ENCODE results near the gene ROBO1. TPM values are rescaled to one million over a fixed set of nuclear protein-coding genes. Genes with fewer than 3 reads are reported as not detected.
"Not testable (repeated sequence)": the region's sequence is repeated elsewhere in the genome, so short reads cannot be mapped to it uniquely, and the experiment has no call there.

ROBO1 gene
- polyA plus RNA-seq, 4 donors: 88.9 to 114 (median 107) TPM

GRCh38 chr3:78900880-78901279, 866.9 kb downstream of the ROBO1 start:
- DNase-seq (ENCODE audit: low read depth in 4 of 4, low spot score in 2 of 4): no peak

- DNase-seq (ENCODE audit: low read depth in 4 of 4, low spot score in 2 of 4): no peak
These were observed 867.4 kb downstream of the ROBO1 start for GRCh38 chr3:78900426-78900825.

GRCh38 chr3:78895528-78895927, 872.3 kb downstream of the ROBO1 start:
- DNase-seq (ENCODE audit: low read depth in 4 of 4, low spot score in 2 of 4): no peak

GRCh38 chr3:78894787-78895186, 873.0 kb downstream of the ROBO1 start:
- no peak for DNase-seq (ENCODE audit: low read depth in 4 of 4, low spot score in 2 of 4)

- no peak for DNase-seq (ENCODE audit: low read depth in 4 of 4, low spot score in 2 of 4)
These were observed 874.6 kb downstream of the ROBO1 start for GRCh38 chr3:78893161-78893560.

GRCh38 chr3:78889348-78889747, 878.5 kb downstream of the ROBO1 start:
- no peak for DNase-seq (ENCODE audit: low read depth in 4 of 4, low spot score in 2 of 4)

- no peak for DNase-seq (ENCODE audit: low read depth in 4 of 4, low spot score in 2 of 4)
These were observed 879.2 kb downstream of the ROBO1 start for GRCh38 chr3:78888635-78889034.

- DNase-seq (ENCODE audit: low read depth in 4 of 4, low spot score in 2 of 4): no peak
These were observed 880.2 kb downstream of the ROBO1 start for GRCh38 chr3:78887547-78888011.

- no peak for DNase-seq (ENCODE audit: low read depth in 4 of 4, low spot score in 2 of 4)
These were observed 880.8 kb downstream of the ROBO1 start for GRCh38 chr3:78887029-78887428.

- DNase-seq (ENCODE audit: low read depth in 4 of 4, low spot score in 2 of 4): not testable (repeated sequence)
These were observed 883.2 kb downstream of the ROBO1 start for GRCh38 chr3:78884567-78884966.

- no peak for DNase-seq (ENCODE audit: low read depth in 4 of 4, low spot score in 2 of 4)
These were observed 885.5 kb downstream of the ROBO1 start for GRCh38 chr3:78882251-78882650.

GRCh38 chr3:78881501-78881900, 886.3 kb downstream of the ROBO1 start:
- DNase-seq (ENCODE audit: low read depth in 4 of 4, low spot score in 2 of 4): no peak

GRCh38 chr3:78880603-78881461, 887.0 kb downstream of the ROBO1 start:
- DNase-seq (ENCODE audit: low read depth in 4 of 4, low spot score in 2 of 4): no peak

- DNase-seq (ENCODE audit: low read depth in 4 of 4, low spot score in 2 of 4): no peak
These were observed 888.4 kb downstream of the ROBO1 start for GRCh38 chr3:78879295-78879860.

- no peak for DNase-seq (ENCODE audit: low read depth in 4 of 4, low spot score in 2 of 4)
These were observed 889.0 kb downstream of the ROBO1 start for GRCh38 chr3:78878789-78879188.

GRCh38 chr3:78878011-78878410, 889.8 kb downstream of the ROBO1 start:
- DNase-seq (ENCODE audit: low read depth in 4 of 4, low spot score in 2 of 4): no peak

- no peak for DNase-seq (ENCODE audit: low read depth in 4 of 4, low spot score in 2 of 4)
These were observed 891.9 kb downstream of the ROBO1 start for GRCh38 chr3:78875851-78876250.

GRCh38 chr3:78875436-78875835, 892.4 kb downstream of the ROBO1 start:
- DNase-seq (ENCODE audit: low read depth in 4 of 4, low spot score in 2 of 4): no peak

- DNase-seq (ENCODE audit: low read depth in 4 of 4, low spot score in 2 of 4): no peak
These were observed 894.2 kb downstream of the ROBO1 start for GRCh38 chr3:78873641-78874040.

GRCh38 chr3:78872195-78872594, 895.6 kb downstream of the ROBO1 start:
- no peak for DNase-seq (ENCODE audit: low read depth in 4 of 4, low spot score in 2 of 4)

GRCh38 chr3:78871048-78871447, 896.8 kb downstream of the ROBO1 start:
- DNase-seq (ENCODE audit: low read depth in 4 of 4, low spot score in 2 of 4): no peak

- DNase-seq (ENCODE audit: low read depth in 4 of 4, low spot score in 2 of 4): no peak
These were observed 897.3 kb downstream of the ROBO1 start for GRCh38 chr3:78870484-78870883.
